Activated T-cell treated with anti-CD3 and anti-CD28 coated beads for 4 hours (primary cell): ENCODE results near the gene PRR11.
"Not testable (repeated sequence)": the region's sequence is repeated elsewhere in the genome, so short reads cannot be mapped to it uniquely, and the experiment has no call there.

Experiments
- DNase-seq: peaks from one replicate; pipeline ENCODE4 v3.0.0-alpha.2; 2020

Gene PRR11

DNA sequence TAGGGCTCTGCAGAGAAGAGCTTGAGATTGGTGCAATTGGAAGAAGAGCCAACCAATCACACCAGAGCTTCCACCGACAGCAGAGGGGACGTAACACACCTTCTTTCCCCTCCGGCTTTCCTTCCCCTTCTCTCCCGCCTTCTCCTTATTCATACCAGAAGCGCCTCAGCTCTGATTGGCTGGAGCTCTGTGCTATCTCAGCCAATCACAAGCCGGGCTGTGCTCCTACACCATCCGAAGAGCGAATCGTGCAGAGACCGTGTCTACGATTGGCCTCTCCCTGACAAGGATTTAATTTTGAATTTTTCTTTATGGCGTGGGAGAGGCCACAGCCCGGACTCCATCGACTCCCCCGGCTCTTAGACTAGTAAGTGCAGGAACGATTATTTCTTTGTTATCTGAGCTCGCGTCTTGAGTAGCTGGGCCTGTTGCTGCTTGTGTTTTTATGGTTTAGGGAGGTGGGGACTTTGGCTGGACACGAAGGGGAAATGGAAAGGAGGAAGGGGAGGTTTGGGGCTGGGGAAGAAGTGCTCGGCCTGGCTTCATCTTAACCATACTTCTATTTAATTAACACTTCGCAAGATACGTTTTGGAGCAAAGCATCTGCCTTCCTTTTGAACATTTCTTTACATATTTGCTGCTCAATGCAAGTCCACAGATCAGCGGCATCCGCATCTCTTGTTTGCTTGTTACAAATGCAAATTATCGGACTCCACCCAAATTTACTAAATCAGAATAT lies at the start of gene PRR11:
Gene PRR11, plus strand, starts transcription at position 308 of the 739 bp plus-strand sequence. CDS start 14,007 bp downstream, outside the sequence.
- peak; percentile 83 for DNase-seq

DNA sequence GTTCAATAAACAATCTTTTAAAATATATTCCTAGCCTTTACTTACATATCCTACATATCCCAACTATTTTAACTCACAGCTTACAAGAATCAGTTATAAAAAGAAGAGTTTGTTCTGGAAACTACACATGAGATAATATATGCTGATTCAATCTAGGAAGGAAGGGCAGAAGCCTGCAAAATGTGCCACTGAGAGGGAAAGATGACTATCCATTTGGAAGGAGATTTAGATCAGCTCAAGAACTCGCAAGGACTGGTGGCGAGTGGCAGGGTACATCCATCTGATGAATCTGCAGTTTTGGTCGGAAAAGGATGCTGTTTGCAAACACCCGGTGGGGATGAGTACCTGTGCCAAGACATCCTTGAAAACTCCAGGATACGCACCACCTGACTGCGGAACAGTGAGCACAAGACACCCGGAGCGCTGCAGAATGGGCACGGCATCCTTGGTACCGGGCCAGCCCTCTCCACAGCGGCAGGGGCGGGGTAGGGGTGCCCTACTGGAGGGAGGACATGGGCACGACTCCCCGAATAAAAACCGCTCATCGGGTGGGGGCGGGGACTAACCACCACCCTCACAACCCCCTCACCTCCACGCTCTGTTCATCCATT lies 49.6 kb upstream of the PRR11 start:
- DNase-seq: peak; percentile 61

GRCh38 chr17:59106463-59107305 lies 48.9 kb upstream of the PRR11 start, which contains the start of gene TRIM37:
TSS of gene TRIM37 (minus strand) at chr17:59106880. CDS start at chr17:59106461, 419 bp downstream.
- peak; percentile 96 for DNase-seq

- no peak for DNase-seq
Measured at GRCh38 chr17:59107306-59107670, 48.3 kb upstream of the PRR11 start.

DNA sequence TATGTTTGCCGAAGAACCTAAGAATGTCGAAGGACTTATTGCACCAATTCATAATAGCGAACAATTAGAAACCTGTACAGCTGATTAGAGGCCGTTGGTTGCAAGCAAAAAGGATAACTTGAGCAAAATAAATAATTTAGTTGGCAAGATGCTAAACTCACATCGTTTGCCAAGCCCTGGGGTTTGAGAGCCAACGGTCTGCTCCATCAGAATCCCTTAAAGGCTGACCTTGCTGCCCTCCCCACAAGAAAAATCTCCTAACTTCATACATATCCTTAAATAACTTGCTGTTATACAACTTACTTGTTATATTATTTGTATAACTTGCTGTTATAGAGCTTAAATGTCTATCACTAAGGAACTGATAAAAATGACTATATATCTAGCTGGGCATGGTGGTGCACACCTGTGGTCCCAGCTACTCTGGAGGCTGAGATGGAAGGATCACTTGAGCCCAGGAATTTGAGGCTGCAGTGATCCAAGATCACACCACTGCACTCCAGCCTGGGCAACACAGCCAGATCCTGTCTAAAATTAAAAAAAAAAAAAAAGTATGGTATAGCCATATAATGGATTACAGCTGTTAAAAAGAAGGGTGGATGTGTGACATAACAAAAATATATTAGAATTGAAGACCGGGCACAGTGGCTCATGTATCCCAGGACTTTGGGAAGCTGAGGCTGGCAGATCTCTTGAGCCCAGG lies 47.0 kb upstream of the PRR11 start:
- DNase-seq: no peak

GRCh38 chr17:59110973-59111372 lies 44.6 kb upstream of the PRR11 start:
- no peak for DNase-seq

GRCh38 chr17:59111539-59111938 lies 44.0 kb upstream of the PRR11 start:
- no peak for DNase-seq

GRCh38 chr17:59115474-59115873 lies 40.1 kb upstream of the PRR11 start:
- no peak for DNase-seq

- no peak for DNase-seq
Measured at GRCh38 chr17:59121901-59122480, 33.6 kb upstream of the PRR11 start.

GRCh38 chr17:59124665-59125064 lies 30.9 kb upstream of the PRR11 start:
- DNase-seq: no peak

GRCh38 chr17:59126809-59127417 lies 28.6 kb upstream of the PRR11 start:
- no peak for DNase-seq

- no peak for DNase-seq
Measured at GRCh38 chr17:59129814-59130213, 25.7 kb upstream of the PRR11 start.

DNA sequence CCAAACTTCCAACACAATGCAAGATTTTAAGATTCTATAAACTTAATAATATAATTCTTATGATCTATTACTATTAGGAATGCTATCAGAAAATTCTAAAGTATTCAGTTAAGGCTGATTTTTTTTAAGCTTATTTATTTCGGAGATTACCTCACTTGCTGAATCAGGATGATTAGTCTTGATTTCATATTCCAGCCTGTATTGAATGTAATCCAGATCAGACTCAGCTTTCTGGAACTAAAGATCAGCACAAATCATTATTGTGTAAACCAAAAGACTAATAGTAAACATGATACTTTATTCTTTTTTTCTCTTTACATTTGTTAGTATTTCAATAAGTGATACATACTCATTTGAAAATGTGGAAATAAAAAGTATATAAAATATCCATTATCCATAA lies 24.4 kb upstream of the PRR11 start:
- DNase-seq: no peak

DNA sequence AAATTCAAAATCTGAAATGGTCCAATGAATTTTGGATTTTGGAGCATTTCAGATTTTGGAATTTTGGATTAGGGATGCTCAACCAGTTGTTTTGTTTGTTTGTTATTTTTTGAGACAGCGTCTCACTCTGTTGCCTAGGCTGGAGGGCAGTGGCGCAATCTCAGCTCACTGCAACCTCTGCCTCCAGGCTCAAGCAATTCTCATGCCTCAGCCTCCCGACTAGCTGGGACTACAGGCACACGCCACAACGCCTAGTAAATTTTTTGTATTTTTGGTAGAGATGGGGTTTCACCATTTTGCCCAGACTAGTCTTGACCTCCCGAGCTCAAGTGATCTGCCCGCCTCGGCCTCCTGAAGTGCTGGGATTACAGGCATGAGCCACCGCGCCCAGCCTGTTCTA lies 17.2 kb upstream of the PRR11 start:
- not testable (repeated sequence) for DNase-seq

DNA sequence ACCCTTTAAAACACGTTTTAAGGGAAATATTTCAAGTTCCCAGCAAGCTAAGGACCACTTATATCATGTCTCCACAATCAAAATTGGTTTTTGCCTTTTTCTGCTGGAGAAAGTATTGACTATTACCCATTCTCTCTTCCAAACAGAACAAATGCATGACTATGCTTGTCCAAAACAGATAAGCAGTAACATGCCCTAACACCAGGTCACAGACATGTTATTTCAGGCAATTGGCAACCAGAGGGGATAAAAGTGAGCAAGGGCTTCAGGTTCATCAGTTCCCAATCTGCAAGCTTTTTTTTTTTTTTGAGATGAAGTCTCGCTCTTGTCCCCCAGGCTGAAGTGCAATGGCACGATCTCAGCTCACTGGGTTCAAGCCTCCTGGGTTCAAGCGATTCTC lies 15.6 kb upstream of the PRR11 start:
- no peak for DNase-seq

- DNase-seq: no peak
Measured at GRCh38 chr17:59141860-59142259, 13.7 kb upstream of the PRR11 start.

- no peak for DNase-seq
Measured at GRCh38 chr17:59145571-59146096, 9.9 kb upstream of the PRR11 start.

DNA sequence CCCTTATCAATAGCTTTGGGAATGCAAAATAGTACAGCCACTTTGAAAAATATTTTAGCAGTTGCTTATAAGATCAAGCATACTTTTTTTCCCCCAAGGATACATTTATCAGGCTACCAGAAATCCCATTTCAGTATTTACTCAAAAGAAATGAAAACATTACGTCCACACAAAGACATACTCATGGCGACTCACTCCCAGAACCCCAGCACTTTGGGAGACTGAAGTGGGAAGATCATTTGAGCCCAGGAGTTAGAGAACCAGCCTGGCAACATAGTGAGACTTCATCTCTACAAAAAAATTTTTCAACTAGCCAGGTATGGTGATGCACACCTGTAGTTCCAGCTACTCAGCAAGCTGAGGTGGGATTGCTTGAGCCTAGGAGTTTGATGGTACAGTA lies 6.5 kb upstream of the PRR11 start:
- no peak for DNase-seq

DNA sequence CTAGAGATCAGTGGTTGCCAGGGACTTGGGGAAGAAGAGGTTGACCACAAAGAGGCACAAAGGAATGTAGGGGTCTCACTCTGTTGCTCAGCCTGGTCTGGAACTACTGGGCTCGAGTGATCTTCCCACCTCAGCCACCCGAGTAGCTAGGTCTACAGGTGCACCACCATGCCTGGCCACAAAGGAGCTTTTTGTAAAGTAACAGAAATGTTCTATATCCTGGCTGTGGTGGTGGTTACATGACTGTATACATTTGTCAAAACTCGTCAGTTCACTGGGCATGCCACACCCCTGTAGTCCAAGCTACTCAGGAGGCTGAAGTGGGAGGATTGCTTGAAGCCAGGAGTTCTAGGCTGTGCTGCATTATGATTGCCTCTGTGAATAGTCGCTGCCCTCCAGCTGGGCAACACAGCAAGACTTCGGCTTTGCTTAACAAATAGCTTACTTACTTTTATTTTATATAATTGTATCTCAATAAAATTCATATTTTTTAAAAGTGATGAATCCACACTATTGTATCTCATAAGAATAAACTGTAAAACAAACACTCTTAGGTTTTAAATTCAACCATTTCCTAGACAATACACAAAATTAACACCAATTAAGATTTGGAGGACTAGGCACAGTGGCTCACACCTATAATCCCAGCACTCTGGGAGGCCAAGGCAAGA lies 5.6 kb upstream of the PRR11 start:
- no peak for DNase-seq

DNA sequence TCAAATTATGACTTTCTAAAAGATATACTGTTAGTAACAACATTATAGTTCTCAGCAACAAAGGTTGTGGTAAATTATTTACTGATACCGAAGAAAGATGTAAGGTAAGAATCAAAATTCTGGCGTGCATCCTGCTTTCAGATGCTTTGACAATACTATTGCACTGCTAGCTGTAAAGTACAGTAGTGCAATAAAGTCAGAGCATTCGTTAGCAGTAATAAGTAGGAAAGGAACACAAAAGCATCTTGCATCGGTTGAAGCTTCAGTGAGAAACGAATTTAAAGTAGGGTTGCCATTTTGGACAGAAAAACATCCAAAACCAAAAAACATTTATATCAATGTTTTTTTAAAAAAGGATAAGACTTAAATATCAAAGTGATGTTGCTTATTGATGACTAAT lies 4.5 kb upstream of the PRR11 start:
- DNase-seq: no peak

- no peak for DNase-seq
Measured at GRCh38 chr17:59151591-59151990, 4.0 kb upstream of the PRR11 start.
